ENCODE data around the gene FKBP15. TPM values are rescaled to one million over a fixed set of nuclear protein-coding genes. Genes with fewer than 3 reads are reported as not detected.
A peak's percentile ranks its signal among the peaks of the same experiment; 100 is the strongest.

FKBP15 gene
- total and polyA plus RNA-seq, 2 experiments from 2014 or later, result 7.7 to 13.7 TPM

DNA sequence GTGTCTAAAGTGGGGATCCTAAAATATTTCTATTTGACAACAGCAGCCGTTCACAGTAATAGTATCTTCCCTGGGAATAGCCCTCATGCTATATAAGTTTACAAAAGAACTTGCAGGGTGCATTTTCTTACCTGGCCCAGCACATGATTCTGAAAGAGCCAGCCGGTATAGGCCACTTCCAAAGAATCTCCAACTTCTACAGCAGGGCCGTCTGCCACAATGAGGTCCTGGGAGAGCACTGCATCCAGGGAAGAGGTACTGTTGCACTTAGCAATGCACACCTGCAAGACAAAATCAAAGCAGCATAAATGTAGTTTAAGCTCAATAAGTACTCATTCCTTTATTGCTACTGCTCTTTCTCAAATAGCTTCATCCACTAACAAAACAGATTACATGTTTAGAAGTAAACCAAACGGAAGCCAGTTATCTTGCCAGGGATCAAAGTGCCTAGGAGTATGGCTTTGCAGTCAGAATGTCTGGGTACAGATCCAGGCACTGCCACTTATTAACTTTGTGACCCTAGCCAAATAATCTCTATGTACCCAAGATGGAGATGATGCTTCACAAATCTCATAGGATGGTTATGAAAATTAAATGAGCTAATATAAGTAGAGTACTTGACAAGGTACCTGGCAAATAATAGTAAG lies 21.3 kb downstream of the FKBP15 start:
- Histone ChIP-seq H3K4me1 (ENCODE audit: insufficient read depth) (no peaks in the 10 kb centered on the region), H3K4me3 (no peak overlapping the region), H3K27ac (no peak overlapping the region), H3K79me2 (no peaks in the 10 kb centered on the region), H3K36me3 (replicated peaks; ENCODE audit: insufficient read depth, low read depth) (peaks cover 3% of the 10 kb centered on the region), H4K20me1 (ENCODE audit: insufficient read depth, poor library complexity, severe bottlenecking) (no peaks in the 10 kb centered on the region), H2AFZ (no peak overlapping the region), H3K4me2 (no peak overlapping the region), H3K9me3 (ENCODE audit: low read depth) (no peaks in the 10 kb centered on the region), H3K9me2 (replicated peaks; ENCODE audit: insufficient read depth) (no peaks in the 10 kb centered on the region), H3K27me3 (no peaks in the 10 kb centered on the region)
- 87% methylated on average over 4 of the region's 4 CpGs for WGBS (ENCODE audit: low lambda C conversion rate, missing lambda C conversion rate)
- DNase-seq (ENCODE audit: low spot score), result no peak
- TF ChIP-seq EZH2 (IDR thresholded peaks at IDR 0.05; ENCODE audit: borderline replicate concordance), result no peak

DNA sequence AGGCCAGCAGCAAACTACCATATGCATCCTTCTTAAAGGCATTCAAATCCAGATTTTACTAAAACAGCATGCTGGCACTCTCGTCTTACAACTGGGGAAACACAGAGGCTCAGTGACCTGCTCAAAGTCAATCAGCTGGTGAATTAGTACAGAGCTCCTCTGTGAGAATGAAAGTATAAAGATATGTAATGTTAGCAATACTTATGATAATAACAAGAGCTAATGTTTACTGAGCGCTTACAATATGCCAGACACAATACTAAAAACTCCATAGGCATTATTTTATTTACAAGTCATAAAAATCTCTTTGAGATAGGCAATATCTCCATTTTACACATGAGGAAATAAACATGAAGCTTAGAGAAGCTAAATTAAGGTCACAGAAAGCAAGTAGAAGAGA lies 28.6 kb downstream of the FKBP15 start:
- Histone ChIP-seq H3K9me3 (ENCODE audit: low read depth) (no peaks in the 10 kb centered on the region), H3K27ac (no peak overlapping the region), H3K4me1 (ENCODE audit: insufficient read depth) (no peaks in the 10 kb centered on the region), H3K36me3 (replicated peaks; ENCODE audit: insufficient read depth, low read depth) (no peaks in the 10 kb centered on the region), H3K4me3 (no peak overlapping the region), H3K27me3 (no peaks in the 10 kb centered on the region), H3K9me2 (replicated peaks; ENCODE audit: insufficient read depth) (no peaks in the 10 kb centered on the region), H4K20me1 (ENCODE audit: insufficient read depth, poor library complexity, severe bottlenecking) (no peaks in the 10 kb centered on the region), H2AFZ (no peak overlapping the region), H3K79me2 (no peaks in the 10 kb centered on the region), H3K4me2 (no peak overlapping the region)
- TF ChIP-seq EZH2phosphoT487 (IDR thresholded peaks at IDR 0.05; ENCODE audit: low read depth, severe bottlenecking, unreplicated experiment) (no peak), EZH2 (IDR thresholded peaks at IDR 0.05; ENCODE audit: borderline replicate concordance) (no peak)
- TF ChIP-seq, protein P1, sequence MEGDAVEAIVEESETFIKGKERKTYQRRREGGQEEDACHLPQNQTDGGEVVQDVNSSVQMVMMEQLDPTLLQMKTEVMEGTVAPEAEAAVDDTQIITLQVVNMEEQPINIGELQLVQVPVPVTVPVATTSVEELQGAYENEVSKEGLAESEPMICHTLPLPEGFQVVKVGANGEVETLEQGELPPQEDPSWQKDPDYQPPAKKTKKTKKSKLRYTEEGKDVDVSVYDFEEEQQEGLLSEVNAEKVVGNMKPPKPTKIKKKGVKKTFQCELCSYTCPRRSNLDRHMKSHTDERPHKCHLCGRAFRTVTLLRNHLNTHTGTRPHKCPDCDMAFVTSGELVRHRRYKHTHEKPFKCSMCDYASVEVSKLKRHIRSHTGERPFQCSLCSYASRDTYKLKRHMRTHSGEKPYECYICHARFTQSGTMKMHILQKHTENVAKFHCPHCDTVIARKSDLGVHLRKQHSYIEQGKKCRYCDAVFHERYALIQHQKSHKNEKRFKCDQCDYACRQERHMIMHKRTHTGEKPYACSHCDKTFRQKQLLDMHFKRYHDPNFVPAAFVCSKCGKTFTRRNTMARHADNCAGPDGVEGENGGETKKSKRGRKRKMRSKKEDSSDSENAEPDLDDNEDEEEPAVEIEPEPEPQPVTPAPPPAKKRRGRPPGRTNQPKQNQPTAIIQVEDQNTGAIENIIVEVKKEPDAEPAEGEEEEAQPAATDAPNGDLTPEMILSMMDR (IDR thresholded peaks at IDR 0.05; ENCODE audit: poor library complexity), result no peak
- 88% methylated on average over 2 of the region's 2 CpGs for WGBS (ENCODE audit: low lambda C conversion rate, missing lambda C conversion rate)
- DNase-seq (ENCODE audit: low spot score), result no peak

DNA sequence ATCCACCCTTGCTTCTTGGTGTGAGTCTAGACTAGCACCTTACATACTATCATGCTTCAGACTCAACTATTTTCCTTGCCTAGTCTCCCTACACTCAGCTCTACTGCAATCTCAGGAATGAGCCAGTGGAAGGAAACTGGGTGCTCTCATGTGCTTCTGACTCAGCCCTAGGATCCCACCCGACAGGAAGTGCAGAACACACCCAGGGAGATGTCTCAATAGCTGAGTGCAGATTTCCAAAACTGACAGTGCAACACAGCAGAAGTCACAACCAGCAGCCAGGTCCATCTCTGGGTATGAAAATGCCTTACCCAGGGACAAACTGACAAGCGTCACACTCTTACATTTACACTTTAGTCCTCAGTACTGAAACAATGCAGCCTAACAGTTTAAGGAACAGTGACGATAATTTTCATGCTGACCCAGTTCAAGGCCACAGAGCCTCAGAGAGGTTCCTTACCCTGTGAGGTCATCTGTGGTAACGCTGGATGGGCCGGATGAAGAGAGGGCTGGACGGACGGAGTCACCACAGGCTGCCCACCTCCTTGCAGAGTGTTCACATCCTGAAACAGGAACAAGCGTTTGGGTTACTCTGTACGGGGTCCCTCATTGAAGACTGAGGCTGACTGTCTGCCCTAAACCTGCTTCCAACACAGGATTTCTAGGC lies 33.0 kb downstream of the FKBP15 start:
- Histone ChIP-seq H3K36me3 (replicated peaks; ENCODE audit: insufficient read depth, low read depth) (no peaks in the 10 kb centered on the region), H3K79me2 (no peaks in the 10 kb centered on the region), H3K27ac (peak overlapping the region; percentile 44), H3K4me2 (no peak overlapping the region), H3K9me2 (replicated peaks; ENCODE audit: insufficient read depth) (no peaks in the 10 kb centered on the region), H3K4me3 (no peak overlapping the region), H3K9me3 (ENCODE audit: low read depth) (no peaks in the 10 kb centered on the region), H3K27me3 (no peaks in the 10 kb centered on the region), H3K4me1 (ENCODE audit: insufficient read depth) (no peaks in the 10 kb centered on the region), H4K20me1 (ENCODE audit: insufficient read depth, poor library complexity, severe bottlenecking) (no peaks in the 10 kb centered on the region), H2AFZ (no peak overlapping the region)
- WGBS (ENCODE audit: low lambda C conversion rate, missing lambda C conversion rate), result 92% methylated on average over 9 of the region's 9 CpGs
- peak; percentile 28 for DNase-seq (ENCODE audit: low spot score)
- TF ChIP-seq EZH2phosphoT487 (IDR thresholded peaks at IDR 0.05; ENCODE audit: low read depth, severe bottlenecking, unreplicated experiment), result no peak
- TF ChIP-seq, protein P1 (IDR thresholded peaks at IDR 0.05; ENCODE audit: poor library complexity), result no peak
- no peak for TF ChIP-seq EZH2 (IDR thresholded peaks at IDR 0.05; ENCODE audit: borderline replicate concordance)

DNA sequence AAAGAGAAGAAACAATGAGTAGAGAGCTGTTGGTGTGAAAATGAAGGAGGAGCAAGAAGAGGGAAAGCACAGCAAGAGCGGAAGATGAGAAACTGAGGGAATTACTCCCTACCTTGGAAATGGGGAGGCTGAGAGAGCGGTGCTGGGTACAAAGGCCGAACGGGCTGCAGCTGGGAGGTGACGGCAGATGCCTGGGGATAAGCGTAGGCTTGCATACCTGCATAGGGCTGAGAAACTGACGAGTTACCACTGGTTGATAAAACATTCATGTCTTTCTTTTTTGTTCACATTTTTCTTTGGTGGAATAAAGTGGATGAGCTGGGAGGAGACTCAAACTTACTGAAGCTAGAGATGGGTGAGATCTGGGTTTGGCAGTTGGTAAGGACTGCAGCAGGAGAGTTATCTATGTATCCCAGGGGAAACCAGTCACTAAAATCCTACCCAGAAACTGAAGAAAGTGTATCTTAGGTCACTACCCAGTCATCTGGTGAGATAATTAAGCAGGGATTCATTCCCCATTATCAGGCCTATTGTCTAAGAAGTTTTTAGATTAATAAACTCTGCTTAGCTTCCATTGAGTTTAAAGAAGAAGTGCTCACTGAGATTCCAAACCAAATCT lies 34.8 kb downstream of the FKBP15 start:
- H3K36me3 ChIP-seq (replicated peaks; ENCODE audit: insufficient read depth, low read depth), result no peaks in the 10 kb centered on the region
- H3K27ac ChIP-seq, result no peak overlapping the region
- WGBS (ENCODE audit: low lambda C conversion rate, missing lambda C conversion rate), result 96% methylated on average over 7 of the region's 7 CpGs

More for the DNA sequence above, 34.8 kb downstream of the FKBP15 start:
- Histone ChIP-seq H3K4me3 (no peak overlapping the region), H3K9me2 (replicated peaks; ENCODE audit: insufficient read depth) (no peaks in the 10 kb centered on the region), H3K79me2 (no peaks in the 10 kb centered on the region), H4K20me1 (ENCODE audit: insufficient read depth, poor library complexity, severe bottlenecking) (no peaks in the 10 kb centered on the region), H3K27me3 (no peaks in the 10 kb centered on the region), H2AFZ (no peak overlapping the region), H3K4me1 (ENCODE audit: insufficient read depth) (no peaks in the 10 kb centered on the region), H3K9me3 (ENCODE audit: low read depth) (no peaks in the 10 kb centered on the region), H3K4me2 (no peak overlapping the region)
- no peak for TF ChIP-seq EZH2 (IDR thresholded peaks at IDR 0.05; ENCODE audit: borderline replicate concordance)
- TF ChIP-seq, protein P1 (IDR thresholded peaks at IDR 0.05; ENCODE audit: poor library complexity), result no peak
- TF ChIP-seq EZH2phosphoT487 (IDR thresholded peaks at IDR 0.05; ENCODE audit: low read depth, severe bottlenecking, unreplicated experiment), result no peak
- DNase-seq (ENCODE audit: low spot score), result no peak

All from hepatocyte (in vitro differentiated cells).